ENCODE data around the gene MVK. TPM values are rescaled to one million over a fixed set of nuclear protein-coding genes. Genes with fewer than 3 reads are reported as not detected.

MVK gene
- total RNA-seq, 1 experiment from 2014 or later = 28.9 TPM

DNA sequence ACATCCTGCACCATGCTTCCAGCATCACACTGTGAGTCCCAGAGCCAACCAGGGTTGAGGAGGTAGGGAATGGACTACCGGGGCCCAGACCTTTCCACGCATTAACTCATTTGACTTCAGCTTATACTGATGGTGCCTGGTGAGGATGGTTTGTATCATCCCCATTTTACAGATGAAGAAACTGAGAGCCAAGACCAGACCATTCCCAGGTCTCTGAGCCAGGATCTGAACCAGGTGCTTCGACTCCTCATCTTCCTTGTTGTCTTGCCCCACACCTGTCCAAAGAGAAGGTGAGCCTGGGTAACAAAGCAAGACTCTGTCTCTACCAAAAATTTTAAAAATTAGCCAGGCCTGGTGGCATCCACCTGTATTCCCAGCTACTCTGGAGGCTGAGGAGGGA is 64.4 kb downstream of the MVK start:
- POLR2A ChIA-PET = no interaction called here
- no peaks in the 10 kb centered on the region for H3K4me1 ChIP-seq
- intact Hi-C loops (cut with micrococcal nuclease; ENCODE audit: unreplicated experiment) = no loop called here

DNA sequence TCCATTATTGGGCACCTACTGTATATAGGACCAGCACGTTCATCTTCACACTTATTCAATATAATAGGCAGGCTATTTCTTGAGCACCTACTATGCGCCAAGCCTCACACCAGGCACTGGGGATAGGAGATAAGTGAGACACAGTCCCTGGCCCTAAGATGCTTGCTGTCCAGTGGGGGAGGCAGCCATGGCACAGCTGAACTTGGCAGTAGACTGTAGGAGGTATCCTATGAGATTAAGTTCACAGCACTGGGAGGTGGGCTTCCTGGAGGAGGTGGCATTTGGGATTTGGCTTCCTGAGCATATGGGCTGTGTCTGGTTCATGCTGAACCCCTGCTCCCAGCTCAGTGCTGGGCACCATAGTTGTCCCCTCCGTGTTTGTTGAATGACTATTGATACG is 65.1 kb downstream of the MVK start:
- Histone ChIP-seq H3K4me1 (no peaks in the 10 kb centered on the region), H3K36me3 (ENCODE audit: control insufficient read depth, insufficient read depth, low read length) (no peaks in the 10 kb centered on the region), H3K27me3 (replicated peaks; ENCODE audit: control insufficient read depth, insufficient read depth, low read length) (no peaks in the 10 kb centered on the region), H3K4me3 (ENCODE audit: low read depth, low read length) (no peak overlapping the region), H3K9me3 (no peaks in the 10 kb centered on the region)
- no TSS peak for BruUV-seq (replicated peaks)
- Mint-ChIP-seq H3K4me3 (ENCODE audit: unreplicated experiment) (no peak overlapping the region), H3K27ac (ENCODE audit: unreplicated experiment) (no peak overlapping the region), H3K36me3 (ENCODE audit: insufficient read depth, unreplicated experiment) (no peaks in the 10 kb centered on the region), H3K9me3 (ENCODE audit: unreplicated experiment) (no peaks in the 10 kb centered on the region), H3K4me1 (ENCODE audit: low read depth, unreplicated experiment) (no peaks in the 10 kb centered on the region), H3K27me3 (ENCODE audit: insufficient read depth, unreplicated experiment) (no peaks in the 10 kb centered on the region)
- DNase-seq = no peak
- POLR2A ChIA-PET = no interaction called here
- TF ChIP-seq, protein P1, sequence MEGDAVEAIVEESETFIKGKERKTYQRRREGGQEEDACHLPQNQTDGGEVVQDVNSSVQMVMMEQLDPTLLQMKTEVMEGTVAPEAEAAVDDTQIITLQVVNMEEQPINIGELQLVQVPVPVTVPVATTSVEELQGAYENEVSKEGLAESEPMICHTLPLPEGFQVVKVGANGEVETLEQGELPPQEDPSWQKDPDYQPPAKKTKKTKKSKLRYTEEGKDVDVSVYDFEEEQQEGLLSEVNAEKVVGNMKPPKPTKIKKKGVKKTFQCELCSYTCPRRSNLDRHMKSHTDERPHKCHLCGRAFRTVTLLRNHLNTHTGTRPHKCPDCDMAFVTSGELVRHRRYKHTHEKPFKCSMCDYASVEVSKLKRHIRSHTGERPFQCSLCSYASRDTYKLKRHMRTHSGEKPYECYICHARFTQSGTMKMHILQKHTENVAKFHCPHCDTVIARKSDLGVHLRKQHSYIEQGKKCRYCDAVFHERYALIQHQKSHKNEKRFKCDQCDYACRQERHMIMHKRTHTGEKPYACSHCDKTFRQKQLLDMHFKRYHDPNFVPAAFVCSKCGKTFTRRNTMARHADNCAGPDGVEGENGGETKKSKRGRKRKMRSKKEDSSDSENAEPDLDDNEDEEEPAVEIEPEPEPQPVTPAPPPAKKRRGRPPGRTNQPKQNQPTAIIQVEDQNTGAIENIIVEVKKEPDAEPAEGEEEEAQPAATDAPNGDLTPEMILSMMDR (IDR thresholded peaks at IDR 0.05; ENCODE audit: insufficient read depth in 1 of 2, low read depth in 1 of 2, low read length in 1 of 2, severe bottlenecking in 1 of 2, unreplicated experiment in 1 of 2) = no peak
- intact Hi-C loops (cut with micrococcal nuclease; ENCODE audit: unreplicated experiment) = no loop called here
- CTCF ChIA-PET = no interaction called here

More for the DNA sequence above, 64.4 kb downstream of the MVK start:
- no peaks in the 10 kb centered on the region for H3K9me3 ChIP-seq
- H3K27me3 Mint-ChIP-seq (ENCODE audit: insufficient read depth, unreplicated experiment) = no peaks in the 10 kb centered on the region
- no peaks in the 10 kb centered on the region for H3K27me3 ChIP-seq (replicated peaks; ENCODE audit: control insufficient read depth, insufficient read depth, low read length)
- CTCF ChIA-PET = no interaction called here
- no peak for DNase-seq
- no TSS peak for BruUV-seq (replicated peaks)
- H3K36me3 ChIP-seq (ENCODE audit: control insufficient read depth, insufficient read depth, low read length) = no peaks in the 10 kb centered on the region
- H3K4me3 ChIP-seq (ENCODE audit: low read depth, low read length) = no peak overlapping the region
- no peaks in the 10 kb centered on the region for H3K36me3 Mint-ChIP-seq (ENCODE audit: insufficient read depth, unreplicated experiment)
- TF ChIP-seq, protein P1 (IDR thresholded peaks at IDR 0.05; ENCODE audit: insufficient read depth in 1 of 2, low read depth in 1 of 2, low read length in 1 of 2, severe bottlenecking in 1 of 2, unreplicated experiment in 1 of 2) = no peak
- H3K4me1 Mint-ChIP-seq (ENCODE audit: low read depth, unreplicated experiment) = no peaks in the 10 kb centered on the region
- H3K9me3 Mint-ChIP-seq (ENCODE audit: unreplicated experiment) = no peaks in the 10 kb centered on the region
- H3K4me3 Mint-ChIP-seq (ENCODE audit: unreplicated experiment) = no peak overlapping the region
- H3K27ac Mint-ChIP-seq (ENCODE audit: unreplicated experiment) = no peak overlapping the region

DNA sequence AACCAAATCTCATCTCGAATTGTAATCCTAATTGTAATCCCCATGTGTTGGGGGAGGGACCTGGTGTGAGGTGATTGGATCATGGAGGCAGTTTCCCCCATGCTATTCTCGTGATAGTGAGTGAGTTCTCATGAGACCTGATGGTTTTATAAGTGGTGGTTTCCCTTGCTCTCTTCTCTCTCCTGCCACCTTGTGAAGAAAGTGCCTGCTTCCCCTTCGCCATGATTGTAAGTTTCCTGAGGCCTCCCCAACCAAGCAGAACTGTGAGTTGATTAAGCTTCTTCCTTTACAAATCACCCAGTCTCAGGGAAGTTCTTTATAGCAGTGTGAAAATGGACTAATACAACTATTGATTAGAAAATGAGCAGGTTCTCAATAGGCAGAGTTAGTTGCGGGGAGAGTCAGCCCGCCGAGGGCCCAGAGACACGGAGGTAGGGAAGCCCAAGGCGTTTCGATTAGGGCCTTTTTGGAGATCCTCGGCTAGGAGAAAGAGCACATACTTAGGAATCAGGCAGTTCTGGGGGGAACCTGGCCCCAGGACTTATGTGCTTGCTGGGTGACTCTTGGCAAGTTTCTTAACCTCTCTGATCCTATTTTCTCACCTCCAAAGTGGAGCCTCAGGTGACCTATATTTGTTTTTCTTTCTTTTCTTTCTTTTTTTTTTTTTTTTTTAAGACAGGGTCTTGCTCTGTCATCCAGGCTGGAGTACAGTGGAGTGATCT is 65.7 kb downstream of the MVK start:
- no peaks in the 10 kb centered on the region for H3K4me1 ChIP-seq
- Mint-ChIP-seq H3K36me3 (ENCODE audit: insufficient read depth, unreplicated experiment) (no peaks in the 10 kb centered on the region), H3K9me3 (ENCODE audit: unreplicated experiment) (no peaks in the 10 kb centered on the region), H3K27ac (ENCODE audit: unreplicated experiment) (no peak overlapping the region), H3K4me3 (ENCODE audit: unreplicated experiment) (no peak overlapping the region), H3K27me3 (ENCODE audit: insufficient read depth, unreplicated experiment) (no peaks in the 10 kb centered on the region), H3K4me1 (ENCODE audit: low read depth, unreplicated experiment) (no peaks in the 10 kb centered on the region)
- H3K27me3 ChIP-seq (replicated peaks; ENCODE audit: control insufficient read depth, insufficient read depth, low read length) = no peaks in the 10 kb centered on the region
- no peaks in the 10 kb centered on the region for H3K9me3 ChIP-seq
- no TSS peak for BruUV-seq (replicated peaks)
- no peaks in the 10 kb centered on the region for H3K36me3 ChIP-seq (ENCODE audit: control insufficient read depth, insufficient read depth, low read length)
- ChIA-PET CTCF (no interaction called here), POLR2A (interaction anchor here (0.7 kb wide), 1 partner anchor 38 kb away, joined by 4 read pairs; no protein-coding TSS in a partner anchor)
- DNase-seq = no peak
- H3K4me3 ChIP-seq (ENCODE audit: low read depth, low read length) = no peak overlapping the region
- TF ChIP-seq, protein P1 (IDR thresholded peaks at IDR 0.05; ENCODE audit: insufficient read depth in 1 of 2, low read depth in 1 of 2, low read length in 1 of 2, severe bottlenecking in 1 of 2, unreplicated experiment in 1 of 2) = no peak
- intact Hi-C loops (cut with micrococcal nuclease; ENCODE audit: unreplicated experiment) = no loop called here

Measured in Caco-2 (cell line).